Stimulated activated CD8-positive, alpha-beta memory T cell treated with anti-CD3 and anti-CD28 coated beads, Interleukin-7, amount 100 ng/mL, for 4 hours (primary cell): ENCODE measurements around the gene IL1B.

Source experiments
- DNase-seq, 2 donors: peaks; one replicate each; pipeline ENCODE4 v3.0.0-alpha.2; 2020; ENCODE audit warnings: low read depth in 2 of 2

The IL1B gene

GRCh38 chr2:112782234-112782799 is 54.3 kb downstream of the IL1B start:
- no peak for DNase-seq
